GM23338 (cell line): ENCODE data around the gene SF3B3. TPM values are rescaled to one million over a fixed set of nuclear protein-coding genes. Genes with fewer than 3 reads are reported as not detected.
A peak's percentile ranks its signal among the peaks of the same experiment; 100 is the strongest.

Experiments used
- ATAC-seq: fragments of 200-7000 bp; cut with Tn5 transposase; 3 replicates; pipeline ENCODE4 v1.9.1; 2020
- DNase-seq: peaks from one replicate; pipeline ENCODE4 v3.0.0-alpha.2; 2015; ENCODE audit warnings: low spot score
- H2AFZ ChIP-seq: fragments of 200-600 bp; sonication (generic); 2 replicates; pipeline ENCODE4 v1.8.0; 2016; ENCODE audit warnings: antibody characterized with exemption, mild to moderate bottlenecking, moderate library complexity
- H3F3A ChIP-seq: fragments of 200-600 bp; sonication (generic); replicated peaks from 2 replicates; pipeline ENCODE4 v1.8.0; 2017; ENCODE audit warnings: antibody characterized with exemption, mixed run types, low read depth
- H3K27ac ChIP-seq: fragments of 200-600 bp; sonication (generic); 2 replicates; pipeline ENCODE4 v1.6.1; 2016; ENCODE audit warnings: low read depth
- H3K27me3 ChIP-seq: fragments of 200-600 bp; sonication (generic); 2 replicates; pipeline ENCODE4 v1.8.0; 2016; ENCODE audit warnings: mild to moderate bottlenecking, mixed run types, moderate library complexity; ENCODE audit not compliant: insufficient read depth
- H3K36me3 ChIP-seq: fragments of 200-600 bp; sonication (generic); 2 replicates; pipeline ENCODE4 v1.8.0; 2016; ENCODE audit warnings: mild to moderate bottlenecking; ENCODE audit not compliant: insufficient read depth
- H3K4me1 ChIP-seq: fragments of 200-600 bp; sonication (generic); 2 replicates; pipeline ENCODE4 v1.8.0; 2016; ENCODE audit warnings: mild to moderate bottlenecking, moderate library complexity; ENCODE audit not compliant: insufficient read depth
- H3K4me2 ChIP-seq: fragments of 200-600 bp; sonication (generic); 2 replicates; pipeline ENCODE4 v1.7.1; 2017; ENCODE audit warnings: mixed run types
- H3K4me3 ChIP-seq: fragments of 200-600 bp; sonication (generic); 2 replicates; pipeline ENCODE4 v1.6.1; 2016; ENCODE audit warnings: mixed run types
- H3K79me2 ChIP-seq: fragments of 200-600 bp; sonication (generic); replicated peaks from 2 replicates; pipeline ENCODE4 v1.8.0; 2017; ENCODE audit warnings: mild to moderate bottlenecking; ENCODE audit not compliant: insufficient read depth
- H3K9me2 ChIP-seq: fragments of 200-600 bp; sonication (generic); 2 replicates; pipeline ENCODE4 v1.8.0; 2017; ENCODE audit not compliant: insufficient read depth
- H4K20me1 ChIP-seq: fragments of 200-600 bp; sonication (generic); replicated peaks from 2 replicates; pipeline ENCODE4 v1.8.0; 2017; ENCODE audit warnings: mild to moderate bottlenecking; ENCODE audit not compliant: insufficient read depth
- H3K27ac Mint-ChIP-seq: 2 replicates; pipeline ENCODE4 v1.8.0; 2020; ENCODE audit warnings: inconsistent platforms, mild to moderate bottlenecking, moderate library complexity, mixed read lengths
- H3K27me3 Mint-ChIP-seq: 3 replicates; pipeline ENCODE4 v1.8.0; 2022; ENCODE audit warnings: low read depth, mild to moderate bottlenecking, moderate library complexity, mixed read lengths, inconsistent platforms; ENCODE audit not compliant: insufficient read depth, poor library complexity
- H3K36me3 Mint-ChIP-seq: 3 replicates; pipeline ENCODE4 v1.8.0; 2021; ENCODE audit warnings: low read depth, mild to moderate bottlenecking, inconsistent platforms, moderate library complexity, mixed read lengths
- H3K4me1 Mint-ChIP-seq: 3 replicates; pipeline ENCODE4 v1.8.0; 2020; ENCODE audit warnings: mild to moderate bottlenecking, inconsistent platforms, mixed read lengths
- H3K4me3 Mint-ChIP-seq: 3 replicates; pipeline ENCODE4 v1.8.0; 2021; ENCODE audit warnings: moderate library complexity, mild to moderate bottlenecking, inconsistent platforms, mixed read lengths
- H3K9me3 Mint-ChIP-seq: 3 replicates; pipeline ENCODE4 v1.8.0; 2020; ENCODE audit warnings: moderate library complexity, mild to moderate bottlenecking, inconsistent platforms, mixed read lengths
- POLR2AphosphoS5 ChIP-seq: IDR thresholded peaks from 2 replicates; pipeline ENCODE4 v1.6.1; 2016; ENCODE audit warnings: antibody characterized with exemption, low read depth
- ZNF114 ChIP-seq: fragments of 250-450 bp; sonication (Bioruptor Pico); IDR thresholded peaks from 2 replicates; pipeline ENCODE4 v1.5.0; 2020; ENCODE audit warnings: mild to moderate bottlenecking, moderate library complexity
- ZNF462 ChIP-seq: fragments of 250-450 bp; sonication (Bioruptor Pico); IDR thresholded peaks from 2 replicates; pipeline ENCODE4 v1.5.0; 2020; ENCODE audit warnings: mild to moderate bottlenecking, moderate library complexity
- polyA plus RNA-seq: library from polyadenylated mRNA; unstranded; fragments of >200 nt; fragmentation: Nextera tagmentation; extraction: Ambion mirVana; gene quantifications from 2 replicates; pipeline ENCODE4 v1.2.1, GENCODE V29; 2016
- total RNA-seq: library from RNA; depleted of rRNA; stranded (reverse); fragments of >200 nt; shearing (Covaris generic); gene quantifications from 2 replicates; pipeline ENCODE4 v1.2.3, GENCODE V29; 2014

The SF3B3 gene
- total and polyA plus RNA-seq, 2 experiments from 2014 or later = 202 to 289 TPM

- H3K4me3 Mint-ChIP-seq = no peak overlapping the region
- no peaks in the 10 kb centered on the region for H3K9me3 Mint-ChIP-seq
- H3F3A ChIP-seq = peaks cover 44% of the 10 kb centered on the region
- H3K4me3 ChIP-seq = no peak overlapping the region
- 0 out of 2 replicates have a peak, but pooled peaks cover 6% of the 10 kb centered on the region for H3K27me3 ChIP-seq
- H3K27ac ChIP-seq = no peak overlapping the region
- H3K9me2 ChIP-seq = no peaks in the 10 kb centered on the region
- H3K36me3 Mint-ChIP-seq = peaks cover 44% of the 10 kb centered on the region
- peaks cover 20% of the 10 kb centered on the region for H3K4me1 ChIP-seq
- H3K27me3 Mint-ChIP-seq = peaks cover 20% of the 10 kb centered on the region
- H3K79me2 ChIP-seq = peaks cover 2% of the 10 kb centered on the region; the same call in 1 of the 2 replicates
- peaks cover 25% of the 10 kb centered on the region for H3K36me3 ChIP-seq
- peaks cover 15% of the 10 kb centered on the region for H3K4me1 Mint-ChIP-seq
- ATAC-seq (no peak; the same call in 2 of the 3 replicates), DNase-seq (peak; percentile 39)
- H4K20me1 ChIP-seq = peaks cover 7% of the 10 kb centered on the region
- H2AFZ ChIP-seq = no peak overlapping the region
- H3K27ac Mint-ChIP-seq = no peak overlapping the region
- no peak overlapping the region for H3K4me2 ChIP-seq
- TF ChIP-seq POLR2AphosphoS5 (peak; percentile 49; the same call in 1 of the 2 replicates), ZNF114 (no peak)
Observed at GRCh38 chr16:70611785-70612303, 88.2 kb downstream of the SF3B3 start.

- Mint-ChIP-seq H3K9me3 (no peaks in the 10 kb centered on the region), H3K36me3 (peaks cover 53% of the 10 kb centered on the region), H3K27me3 (peaks cover 20% of the 10 kb centered on the region), H3K27ac (no peak overlapping the region), H3K4me1 (peaks cover 23% of the 10 kb centered on the region), H3K4me3 (no peak overlapping the region)
- no peaks in the 10 kb centered on the region for H3K9me2 ChIP-seq
- peaks cover 9% of the 10 kb centered on the region for H3K79me2 ChIP-seq
- H3K4me2 ChIP-seq = no peak overlapping the region
- no peak for ATAC-seq
- H2AFZ ChIP-seq = no peak overlapping the region
- peaks cover 44% of the 10 kb centered on the region for H3F3A ChIP-seq
- H3K4me1 ChIP-seq = peaks cover 26% of the 10 kb centered on the region
- no peak for DNase-seq
- H3K27ac ChIP-seq = peak overlapping the region; percentile 70
- no peaks in the 10 kb centered on the region for H3K27me3 ChIP-seq
- TF ChIP-seq POLR2AphosphoS5 = 0 out of 2 replicates have a peak, but pooled peaks have one; percentile 1
- TF ChIP-seq ZNF462 (CRISPR knock-in tag) = no peak
- peaks cover 30% of the 10 kb centered on the region for H3K36me3 ChIP-seq
- H4K20me1 ChIP-seq = peaks cover 7% of the 10 kb centered on the region
- no peak overlapping the region for H3K4me3 ChIP-seq
Observed at GRCh38 chr16:70612931-70613330, 89.3 kb downstream of the SF3B3 start.
